DMS 273 (cell line): ENCODE measurements around the gene NCOA3.
"Not testable (repeated sequence)": the region's sequence is repeated elsewhere in the genome, so short reads cannot be mapped to it uniquely, and the experiment has no call there.

Experiments used
- DNase-seq: peaks from one replicate; lab custom pipeline; 2025; ENCODE audit not compliant: unreplicated experiment; lab: John Stamatoyannopoulos, UW

NCOA3 gene

DNA sequence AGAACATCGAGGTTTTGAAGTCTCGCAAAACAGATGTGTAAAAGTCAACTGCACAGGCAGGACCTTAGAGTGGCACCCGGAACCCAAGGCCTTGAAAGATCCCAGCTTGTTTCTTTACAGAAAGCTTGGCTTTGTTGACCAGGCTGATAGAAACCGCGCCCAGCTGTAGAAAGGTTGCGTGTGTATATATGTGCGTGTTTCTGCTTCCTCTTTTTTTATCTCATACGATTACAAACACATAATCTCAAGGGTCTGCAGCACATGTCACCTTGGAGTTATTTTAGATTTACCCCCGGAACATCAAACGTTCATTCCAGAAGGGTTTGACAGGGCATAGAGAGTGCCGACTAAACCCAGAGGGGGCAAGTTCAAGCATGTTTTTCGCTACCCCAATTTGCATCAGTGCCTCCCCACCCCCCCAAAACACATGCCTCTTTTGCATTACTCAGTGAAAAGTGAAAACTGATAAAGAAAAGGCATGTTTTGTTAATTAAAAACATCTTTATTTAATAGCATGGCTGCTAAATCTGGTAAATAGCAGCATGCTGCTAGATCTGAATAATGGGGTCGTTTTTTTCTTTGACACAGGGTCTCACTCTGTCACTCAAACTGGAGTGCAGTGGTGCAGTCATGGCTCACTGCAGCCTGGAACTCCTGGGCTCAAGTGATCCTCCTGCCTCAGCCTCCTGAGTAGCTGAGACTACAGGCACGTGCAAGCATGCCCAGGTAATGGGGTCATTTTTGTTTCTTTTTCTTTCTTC, 33.2 kb upstream of the NCOA3 start:
- DNase-seq = no peak

DNA sequence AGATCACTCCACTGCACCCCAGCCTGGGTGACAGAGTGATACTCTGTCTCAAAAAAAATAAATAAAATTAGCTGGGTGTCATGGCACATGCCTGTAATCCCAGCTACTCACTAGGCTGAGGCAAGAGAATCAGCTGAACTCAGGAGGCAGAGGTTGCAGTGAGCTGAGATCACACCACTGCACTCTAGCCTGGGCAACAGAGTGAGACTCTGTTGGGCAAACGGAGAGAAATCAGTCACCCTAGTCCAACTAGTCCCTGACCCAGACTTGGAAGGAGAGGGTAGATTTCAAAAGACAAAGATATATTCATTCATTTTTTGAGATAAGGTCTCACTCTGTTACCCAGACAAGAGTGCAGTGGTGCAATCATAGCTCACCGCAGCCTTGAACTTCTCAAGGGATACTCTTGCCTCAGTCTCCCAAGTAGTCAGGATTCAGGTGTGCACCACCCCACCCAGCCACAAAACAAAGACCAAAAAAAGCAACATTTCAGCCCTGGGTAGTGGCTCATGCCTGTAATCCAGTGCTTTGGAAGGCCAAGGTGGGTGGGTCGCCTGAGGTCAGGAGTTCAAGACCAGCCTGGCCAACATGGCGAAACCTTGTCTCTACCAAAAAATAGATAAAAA, 26.2 kb upstream of the NCOA3 start:
- DNase-seq = no peak

DNA sequence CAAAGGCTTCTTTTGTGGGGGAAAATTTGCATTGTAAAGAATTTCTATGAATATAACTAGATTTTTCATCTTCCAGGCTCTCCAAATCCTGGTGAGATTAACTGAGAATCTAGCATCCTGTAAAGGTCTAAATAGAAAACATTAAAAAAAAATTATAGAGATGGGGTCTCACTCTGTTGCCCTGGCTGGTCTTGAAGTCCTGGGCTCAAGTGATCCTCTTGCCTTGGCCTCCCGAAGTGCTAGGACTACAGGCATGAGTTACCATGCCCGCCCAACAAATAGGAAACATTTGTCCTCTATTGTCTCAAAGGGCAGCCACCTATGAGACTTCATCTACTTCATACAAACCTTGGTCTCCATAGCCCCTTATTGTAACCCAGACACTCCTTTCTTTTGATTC, 25.2 kb upstream of the NCOA3 start:
- no peak for DNase-seq

DNA sequence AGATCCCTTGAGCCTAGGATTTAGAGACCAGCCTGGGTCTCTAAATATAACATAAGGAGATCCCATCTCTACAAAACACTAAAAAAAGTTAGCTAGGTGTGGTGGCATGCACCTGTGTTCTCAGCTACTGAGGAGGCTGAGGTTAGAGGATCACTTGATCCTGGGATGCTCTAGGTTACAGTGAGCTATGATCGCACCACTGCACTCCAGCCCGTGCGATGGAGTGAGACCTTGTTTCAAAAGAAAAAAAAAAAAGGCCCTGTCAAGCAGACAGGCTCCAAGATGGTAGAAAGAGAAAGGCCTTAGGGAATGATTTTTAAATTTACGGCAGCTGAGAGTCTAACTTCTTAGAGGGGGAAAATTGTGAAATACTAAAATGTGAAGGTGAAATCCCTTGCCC, 22.6 kb upstream of the NCOA3 start:
- DNase-seq = no peak

DNA sequence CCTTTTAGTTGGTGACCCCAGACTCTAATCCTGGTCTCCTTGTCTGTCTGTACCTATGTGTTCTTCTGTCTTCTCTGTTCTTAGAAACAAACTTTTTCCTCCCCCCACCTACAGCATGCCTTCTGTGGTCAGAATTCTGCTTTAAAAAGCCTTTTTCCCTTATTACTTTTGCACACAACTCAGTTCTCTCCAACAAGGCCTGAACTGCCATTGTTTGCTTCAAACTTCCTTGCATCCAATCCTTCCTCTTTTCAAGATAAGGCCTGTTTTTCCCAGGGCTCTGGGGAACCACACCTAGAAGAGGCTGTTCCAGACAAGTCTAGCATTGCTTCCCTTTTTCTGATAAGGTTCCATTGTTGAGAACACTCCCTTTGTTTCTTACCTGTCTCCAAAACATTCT, 22.2 kb upstream of the NCOA3 start:
- no peak for DNase-seq

DNA sequence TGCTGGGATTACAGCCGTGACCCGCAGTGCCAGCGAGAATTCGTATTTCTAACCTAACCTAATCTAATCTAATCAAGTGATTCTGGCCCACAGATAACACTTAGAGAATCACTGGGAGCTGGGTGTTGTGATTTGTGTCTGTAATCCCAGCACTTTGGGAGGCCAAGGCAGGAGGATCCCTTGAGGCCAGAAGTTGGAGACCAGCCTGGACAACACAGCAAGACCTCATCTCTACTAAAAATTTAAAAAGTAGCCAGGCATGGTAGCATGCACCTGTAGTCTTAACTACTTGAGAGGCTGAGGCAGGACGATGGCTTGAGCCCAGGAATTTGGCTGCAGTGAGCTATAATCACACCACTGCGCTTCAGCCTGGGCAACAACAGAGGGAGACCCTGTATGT, 21.4 kb upstream of the NCOA3 start:
- DNase-seq = no peak

DNA sequence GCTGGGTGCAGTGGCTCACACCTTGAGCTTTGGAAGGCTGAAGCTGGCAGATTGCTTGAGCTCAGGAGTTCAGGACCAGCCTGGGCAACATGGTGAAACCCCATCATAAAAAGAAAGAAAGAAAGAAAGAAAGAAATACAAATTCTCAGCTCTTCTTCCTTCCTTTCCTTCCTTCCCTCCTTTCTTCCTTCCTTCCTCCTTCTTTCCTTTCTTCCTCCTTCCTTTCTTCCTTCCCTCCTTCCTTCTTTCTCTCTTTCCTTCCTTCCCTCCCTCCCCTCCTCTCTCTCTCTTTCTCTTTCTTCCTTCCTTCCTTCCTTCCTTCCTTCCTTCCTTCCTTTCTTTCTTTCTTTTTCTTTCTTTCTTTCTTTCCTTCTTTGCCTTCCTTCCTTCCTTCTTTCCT, 21.0 kb upstream of the NCOA3 start:
- no peak for DNase-seq

DNA sequence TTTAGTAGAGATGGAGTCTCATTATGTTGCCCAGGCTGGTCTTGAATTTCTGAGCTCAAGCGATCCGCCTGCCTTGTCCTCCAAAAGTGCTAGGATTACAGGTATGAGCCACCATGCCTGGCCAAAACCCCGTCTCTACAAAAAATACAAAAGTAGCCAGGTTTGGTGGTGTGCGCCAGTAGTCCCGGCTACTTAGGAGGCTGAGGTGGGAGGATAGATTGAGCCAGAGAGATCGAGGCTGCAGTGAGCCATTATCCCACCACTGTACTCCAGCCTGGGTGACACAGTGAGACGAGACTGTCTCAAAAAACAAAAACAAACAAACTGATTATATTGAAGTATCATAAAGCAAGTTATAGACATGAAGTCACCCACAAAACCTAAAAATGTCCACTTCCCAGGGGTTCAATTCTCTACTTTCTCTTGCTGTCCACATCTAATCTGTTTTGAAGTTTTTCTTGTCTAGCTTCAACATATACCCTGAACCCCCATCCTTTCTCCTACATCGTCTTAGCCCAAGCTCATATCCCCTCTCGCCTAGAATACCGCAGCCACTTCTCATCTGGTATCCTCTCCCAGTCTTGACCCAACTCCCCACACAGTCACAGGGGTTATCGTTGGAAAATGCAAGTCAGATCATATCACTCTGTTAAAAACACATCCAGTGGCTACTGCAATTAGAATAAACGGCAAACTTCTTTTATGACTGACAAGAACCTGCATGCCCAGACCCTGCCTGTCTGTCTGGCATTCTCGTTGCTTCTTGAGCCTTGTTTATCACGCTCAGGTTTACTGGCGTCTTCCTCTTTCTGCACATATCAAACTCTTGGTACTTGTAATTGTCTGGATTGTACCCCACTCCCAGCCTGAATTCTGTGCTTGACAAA, 20.1 kb upstream of the NCOA3 start:
- peak; percentile 14 for DNase-seq

DNA sequence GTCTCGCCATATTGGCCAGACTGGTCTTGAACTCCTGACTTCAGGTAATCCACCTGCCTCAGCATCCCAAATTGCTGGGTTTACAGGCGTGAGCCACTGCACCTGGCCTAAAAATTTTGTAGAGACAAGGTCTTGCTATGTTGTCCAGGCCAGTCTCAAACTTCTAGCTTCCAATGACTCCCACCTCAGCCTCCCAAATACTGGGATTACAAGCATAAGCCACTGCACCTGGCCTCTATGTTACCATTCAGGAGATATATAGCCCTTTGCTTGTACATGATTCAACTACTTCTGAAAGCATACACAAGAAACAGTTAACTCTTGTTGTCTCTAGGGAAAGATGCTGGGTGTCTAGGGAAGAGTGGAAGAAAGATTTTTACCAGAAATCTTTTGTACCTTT, 19.0 kb upstream of the NCOA3 start:
- DNase-seq = no peak

DNA sequence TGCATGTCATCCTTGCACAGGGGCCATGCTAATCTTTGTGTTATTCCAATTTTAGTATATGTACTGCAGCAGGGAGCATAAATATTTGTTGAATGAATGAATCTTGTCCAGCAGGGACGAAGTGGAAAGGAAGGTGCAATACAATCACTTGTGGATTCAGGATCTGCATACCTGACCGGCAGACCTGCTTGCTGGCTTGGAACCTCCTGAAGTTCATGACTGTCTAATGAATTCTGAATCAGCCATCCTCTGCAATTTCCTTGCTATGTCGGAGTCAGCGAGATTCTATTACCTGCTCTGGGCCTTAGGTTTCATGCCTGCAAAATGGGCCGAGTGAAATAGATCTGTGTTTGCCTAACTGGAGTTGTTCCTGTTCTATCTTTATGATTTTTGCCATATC, 17.4 kb upstream of the NCOA3 start:
- DNase-seq = no peak

DNA sequence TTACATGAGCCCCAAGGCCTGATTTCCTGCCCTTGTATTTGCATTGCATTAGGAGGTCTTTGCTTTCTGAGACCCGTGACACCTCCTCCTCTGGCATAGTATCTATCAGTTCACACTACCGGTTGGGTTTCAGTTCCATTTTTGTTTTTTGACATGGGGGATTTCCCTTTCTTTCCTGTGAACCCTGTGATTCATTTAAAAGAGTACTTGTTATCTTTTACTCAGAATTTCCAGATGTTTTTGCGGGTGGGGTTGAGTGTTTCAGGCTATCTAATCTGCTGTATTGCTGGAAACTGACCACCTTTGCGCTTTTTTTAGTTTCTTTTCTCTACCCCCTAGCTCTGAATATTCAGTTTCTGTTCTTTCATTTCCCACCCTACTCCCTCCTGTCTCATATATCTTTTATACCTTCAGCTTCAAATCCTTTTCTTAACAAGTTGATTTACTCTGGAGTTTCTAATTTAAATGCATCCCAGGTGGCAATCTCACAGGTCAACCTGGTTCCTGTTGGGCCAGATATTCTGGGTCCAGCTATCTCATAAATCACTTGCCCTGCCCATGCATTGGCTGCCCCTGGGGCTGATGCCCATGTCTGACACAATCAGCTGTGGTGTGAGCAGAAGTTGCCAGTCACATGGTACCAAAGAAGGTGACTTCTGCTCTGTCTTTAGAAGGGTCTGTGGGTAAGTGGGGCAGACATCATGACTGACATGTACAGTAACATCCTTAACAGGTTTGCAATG, 14.3 kb upstream of the NCOA3 start:
- no peak for DNase-seq

DNA sequence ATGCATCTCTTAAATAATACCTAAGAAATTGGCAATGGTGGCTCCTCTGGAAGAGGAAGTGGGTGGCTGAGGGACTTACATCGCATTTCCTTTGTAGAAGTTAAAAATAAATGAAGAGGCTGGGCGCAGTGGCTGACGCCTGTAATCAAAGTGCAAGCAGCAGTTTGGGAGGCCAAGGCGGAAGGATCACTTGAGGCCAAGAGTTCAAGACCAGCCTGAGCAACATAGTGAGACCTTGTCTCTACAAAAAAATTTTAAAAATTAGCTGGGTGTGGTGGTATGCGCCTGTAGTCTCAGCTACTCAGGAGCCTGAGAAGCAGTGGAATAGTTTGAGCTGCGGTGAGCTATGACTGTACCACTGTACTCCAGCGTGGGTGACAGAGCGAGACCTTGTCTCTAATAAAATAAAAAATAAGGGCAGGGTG, 12.2 kb upstream of the NCOA3 start:
- no peak for DNase-seq

DNA sequence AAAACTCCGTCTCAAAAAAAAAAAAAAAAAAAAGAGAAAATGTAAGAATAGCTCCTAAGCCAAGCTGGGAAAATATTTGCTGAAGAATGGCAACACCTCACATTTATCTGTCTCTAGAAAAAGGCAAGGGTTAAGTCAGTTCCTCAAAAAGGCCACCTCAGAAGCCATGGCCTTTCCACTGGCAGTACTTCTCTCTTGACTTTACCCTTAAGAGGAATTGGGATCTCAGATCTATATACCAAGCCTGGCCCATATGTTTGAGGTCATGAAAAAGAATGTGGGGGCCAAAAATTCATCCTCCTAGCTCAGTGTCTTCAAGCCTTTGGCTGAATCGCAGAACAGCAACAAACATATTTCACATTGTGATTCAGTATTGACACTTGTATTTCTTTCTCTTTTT, 10.9 kb upstream of the NCOA3 start:
- DNase-seq = no peak

DNA sequence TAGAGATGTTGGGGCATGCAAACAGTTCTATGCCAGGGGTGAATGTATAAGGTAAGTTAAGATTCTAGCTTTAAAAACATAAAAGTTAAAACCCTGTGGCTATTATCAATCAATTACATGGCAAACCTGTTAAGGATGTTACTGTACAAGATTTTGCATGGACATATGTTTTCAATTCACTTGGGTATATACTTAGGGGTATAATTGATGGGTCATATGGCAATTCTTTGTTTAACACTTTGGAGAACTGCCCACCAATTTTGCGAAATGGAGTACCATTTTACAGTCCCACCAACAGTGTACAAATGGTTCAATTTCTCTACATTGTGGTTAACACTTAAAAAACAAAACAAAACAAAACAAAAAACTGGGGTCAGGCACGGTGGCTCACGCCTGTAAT, 9.4 kb upstream of the NCOA3 start:
- DNase-seq = peak; percentile 26

DNA sequence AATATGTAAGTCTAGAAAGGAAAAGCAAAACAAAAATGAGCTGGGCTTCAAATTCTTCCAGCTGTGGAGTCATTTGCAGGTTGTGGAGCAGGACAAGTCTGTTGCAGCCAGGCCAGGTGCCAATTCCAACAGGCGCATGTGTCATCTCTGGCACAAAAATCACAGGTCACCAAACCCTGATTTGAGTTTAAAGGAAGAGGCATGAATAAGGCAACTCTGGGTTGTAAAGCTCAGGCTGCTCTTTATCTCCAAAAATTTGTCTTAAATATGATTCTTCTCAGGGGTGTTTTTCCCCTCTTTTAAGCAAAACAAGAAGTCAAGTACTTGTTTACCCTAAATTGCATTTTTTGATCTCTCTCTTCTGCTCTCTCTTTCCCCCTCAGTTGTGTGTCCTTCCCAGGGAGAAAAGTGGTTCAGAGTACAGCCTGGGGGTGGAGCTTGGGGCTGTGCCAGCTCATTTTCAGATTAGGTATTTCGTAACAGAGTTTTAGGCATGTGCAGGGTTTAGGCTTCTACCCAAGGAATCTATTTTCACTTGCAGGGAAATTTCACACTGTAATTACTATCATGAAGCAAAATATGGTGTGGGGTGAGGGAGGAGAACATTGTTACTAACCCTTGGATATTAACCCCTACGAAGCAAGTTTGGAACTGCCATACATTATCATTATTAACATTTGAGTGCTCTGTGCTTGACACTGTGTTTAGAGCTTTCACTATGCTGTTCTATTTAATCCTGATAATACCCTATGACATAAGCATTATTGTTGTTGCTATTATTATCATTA, 8.3 kb upstream of the NCOA3 start:
- DNase-seq = peak; percentile 88

DNA sequence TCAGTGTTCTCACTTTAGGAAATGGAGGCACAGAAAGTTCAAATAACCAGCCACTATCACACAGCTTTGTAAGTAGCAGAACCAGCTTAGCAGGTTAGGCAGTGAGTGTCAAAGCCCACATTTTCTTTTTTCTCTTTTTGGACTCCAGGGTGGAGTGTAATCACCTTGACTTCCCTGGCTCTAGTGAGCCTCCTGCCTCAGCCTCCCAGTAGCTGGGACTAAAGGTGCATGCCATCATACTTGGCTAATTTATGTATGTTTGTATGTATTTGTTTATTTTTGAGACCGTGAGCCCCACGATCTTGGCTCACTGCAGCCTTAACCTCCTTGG, 7.8 kb upstream of the NCOA3 start:
- no peak for DNase-seq

DNA sequence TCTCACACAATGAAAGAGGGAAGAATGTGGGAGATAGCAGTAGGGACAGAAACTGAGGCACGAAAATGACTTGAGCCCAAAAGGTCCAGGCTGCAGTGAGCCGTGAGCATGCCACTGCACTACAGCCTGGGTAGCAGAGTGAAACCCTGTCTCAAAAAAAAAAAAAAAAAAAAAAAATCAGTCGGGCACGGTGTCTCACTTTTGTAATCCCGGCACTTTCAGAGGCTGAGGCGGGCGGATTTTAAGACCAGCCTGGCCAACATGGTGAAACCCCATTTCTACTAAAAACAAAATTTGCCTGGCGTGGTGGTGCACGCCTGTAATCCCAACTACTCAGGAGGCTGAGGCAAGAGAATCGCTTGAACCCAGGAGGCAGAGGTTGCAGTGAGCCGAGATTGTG, 7.1 kb upstream of the NCOA3 start:
- DNase-seq = not testable (repeated sequence)

DNA sequence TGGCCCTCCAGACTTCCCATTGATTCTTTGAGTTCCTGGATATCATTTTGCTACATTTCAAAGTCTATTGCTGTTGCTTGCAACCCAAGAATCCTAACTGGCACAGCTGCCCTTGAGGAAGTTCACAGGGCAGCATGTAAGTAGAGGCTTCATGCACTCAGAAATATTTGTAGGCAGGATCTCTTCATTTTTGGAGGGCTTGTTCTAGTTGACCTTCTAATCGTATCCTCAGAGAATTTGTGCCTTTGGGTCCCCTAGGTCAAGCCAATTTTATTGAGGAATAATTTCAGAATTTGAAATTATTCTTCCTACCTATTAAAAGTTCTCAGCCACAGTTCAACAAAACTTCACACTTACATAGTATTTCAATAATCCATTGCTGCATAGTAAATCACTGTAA, 5.6 kb upstream of the NCOA3 start:
- no peak for DNase-seq

DNA sequence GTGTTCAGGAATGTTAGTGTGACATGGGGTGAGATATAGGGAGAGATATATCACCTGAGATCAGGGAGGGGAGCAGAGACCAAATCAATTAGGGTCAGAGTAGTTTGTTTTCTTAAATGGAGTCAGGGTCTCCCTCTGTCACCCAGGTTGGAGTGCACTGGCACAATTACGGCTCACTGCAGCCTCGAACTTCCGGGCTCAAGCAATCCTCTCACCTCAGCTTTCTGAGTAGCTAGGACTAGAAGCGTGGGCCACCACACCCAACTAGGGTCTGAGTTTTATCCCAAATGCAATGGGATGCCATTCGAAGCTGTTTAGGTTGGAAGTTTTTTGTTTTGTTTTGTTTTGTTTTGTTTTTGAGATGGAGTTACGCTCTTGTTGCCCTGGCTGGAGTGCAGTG, 3.1 kb upstream of the NCOA3 start:
- DNase-seq = no peak

DNA sequence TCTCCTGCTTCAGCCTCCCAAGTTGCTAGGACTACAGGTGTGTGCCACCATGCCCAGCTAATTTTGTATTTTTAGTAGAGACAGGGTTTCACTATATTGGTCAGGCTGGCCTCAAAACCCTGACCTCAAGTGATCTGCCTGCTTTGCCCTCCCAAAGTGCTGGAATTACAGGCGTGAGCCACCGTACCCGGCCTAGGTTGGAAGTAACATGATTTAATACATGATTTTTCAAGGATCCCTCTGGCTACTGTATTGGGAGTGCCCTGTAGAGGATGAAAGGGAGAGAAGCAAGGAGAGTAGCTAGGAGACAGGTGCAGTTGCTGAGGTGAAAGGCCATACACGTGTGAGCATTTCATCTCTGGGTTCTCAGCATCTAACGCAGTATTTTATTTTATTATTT, 2.6 kb upstream of the NCOA3 start:
- DNase-seq = no peak

DNA sequence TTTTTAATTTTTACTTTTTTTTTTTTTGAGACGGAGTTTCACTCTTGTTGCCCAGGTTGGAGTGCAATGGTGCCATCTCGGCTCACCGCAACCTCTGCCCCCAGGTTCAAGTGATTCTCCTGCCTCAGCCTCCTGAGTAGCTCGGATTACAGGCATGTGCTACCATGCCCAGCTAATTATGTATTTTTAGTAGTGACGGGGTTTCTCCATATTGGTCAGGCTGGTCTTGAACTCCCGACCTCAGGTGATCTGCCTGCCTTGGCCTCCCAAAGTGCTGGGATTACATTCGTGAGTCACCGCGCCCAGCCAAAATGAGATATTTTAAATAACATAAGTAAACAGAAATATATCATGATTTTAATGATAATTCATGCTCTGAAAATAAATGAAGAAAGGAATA, 1.6 kb upstream of the NCOA3 start:
- not testable (repeated sequence) for DNase-seq
